GM12874 (cell line): ENCODE results near the gene DPEP3.
A peak's percentile ranks its signal among the peaks of the same experiment; 100 is the strongest.

Experiments
- TF ChIP-seq, protein P1 (sequence below): IDR thresholded peaks from 2 replicates; pipeline ENCODE4 v1.5.1; 2011; ENCODE audit warnings: low read depth, mild to moderate bottlenecking, control low read depth, low read length, moderate library complexity; ENCODE audit not compliant: insufficient read depth

Gene DPEP3

DNA sequence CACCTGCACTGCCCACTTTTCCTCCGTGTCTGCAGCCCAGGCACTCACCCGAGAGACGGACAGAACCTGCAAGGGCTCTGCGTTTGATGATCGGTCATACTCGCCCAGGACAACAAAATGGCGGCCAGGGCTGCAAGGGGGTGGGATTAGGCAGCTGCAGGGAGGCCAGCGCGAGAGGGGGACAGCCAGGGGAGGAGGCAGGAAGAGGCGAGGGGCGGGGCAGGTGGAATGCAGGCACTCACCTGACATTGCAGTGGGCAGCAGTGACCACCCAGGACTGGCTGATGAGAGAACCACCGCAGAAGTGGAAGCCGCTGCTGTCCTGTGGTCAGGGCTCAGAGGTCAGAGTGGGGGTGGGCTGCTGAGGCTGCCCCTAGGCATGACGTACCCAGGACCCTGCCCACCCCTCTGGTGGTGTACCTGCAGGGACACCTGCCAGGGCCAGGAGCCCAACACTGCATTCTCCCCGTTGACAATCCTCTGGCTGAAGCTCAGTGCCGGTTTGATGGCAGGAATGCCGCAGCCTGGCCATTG lies 49.6 kb downstream of the DPEP3 start:
- TF ChIP-seq, protein P1, sequence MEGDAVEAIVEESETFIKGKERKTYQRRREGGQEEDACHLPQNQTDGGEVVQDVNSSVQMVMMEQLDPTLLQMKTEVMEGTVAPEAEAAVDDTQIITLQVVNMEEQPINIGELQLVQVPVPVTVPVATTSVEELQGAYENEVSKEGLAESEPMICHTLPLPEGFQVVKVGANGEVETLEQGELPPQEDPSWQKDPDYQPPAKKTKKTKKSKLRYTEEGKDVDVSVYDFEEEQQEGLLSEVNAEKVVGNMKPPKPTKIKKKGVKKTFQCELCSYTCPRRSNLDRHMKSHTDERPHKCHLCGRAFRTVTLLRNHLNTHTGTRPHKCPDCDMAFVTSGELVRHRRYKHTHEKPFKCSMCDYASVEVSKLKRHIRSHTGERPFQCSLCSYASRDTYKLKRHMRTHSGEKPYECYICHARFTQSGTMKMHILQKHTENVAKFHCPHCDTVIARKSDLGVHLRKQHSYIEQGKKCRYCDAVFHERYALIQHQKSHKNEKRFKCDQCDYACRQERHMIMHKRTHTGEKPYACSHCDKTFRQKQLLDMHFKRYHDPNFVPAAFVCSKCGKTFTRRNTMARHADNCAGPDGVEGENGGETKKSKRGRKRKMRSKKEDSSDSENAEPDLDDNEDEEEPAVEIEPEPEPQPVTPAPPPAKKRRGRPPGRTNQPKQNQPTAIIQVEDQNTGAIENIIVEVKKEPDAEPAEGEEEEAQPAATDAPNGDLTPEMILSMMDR = no peak

DNA sequence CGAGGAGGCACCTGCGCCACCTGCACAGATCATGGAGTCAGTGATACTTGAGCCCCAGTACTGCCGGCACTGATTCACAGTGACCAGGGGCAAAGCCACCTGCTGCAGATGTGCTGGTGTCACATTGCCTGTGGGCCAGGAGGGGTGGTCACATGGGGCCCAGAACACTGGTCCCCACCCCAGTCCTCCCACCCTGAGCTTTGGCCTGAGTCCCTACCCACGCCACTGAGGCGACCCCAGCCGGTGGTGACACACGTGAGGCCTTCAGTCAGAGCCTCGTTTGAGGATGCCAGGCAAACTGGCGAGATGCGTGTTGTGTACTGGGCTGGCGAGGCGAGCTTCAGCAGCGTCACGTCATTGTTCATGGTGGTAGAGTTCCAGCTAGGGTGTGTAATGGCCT lies 50.1 kb downstream of the DPEP3 start:
- TF ChIP-seq, protein P1 = no peak

DNA sequence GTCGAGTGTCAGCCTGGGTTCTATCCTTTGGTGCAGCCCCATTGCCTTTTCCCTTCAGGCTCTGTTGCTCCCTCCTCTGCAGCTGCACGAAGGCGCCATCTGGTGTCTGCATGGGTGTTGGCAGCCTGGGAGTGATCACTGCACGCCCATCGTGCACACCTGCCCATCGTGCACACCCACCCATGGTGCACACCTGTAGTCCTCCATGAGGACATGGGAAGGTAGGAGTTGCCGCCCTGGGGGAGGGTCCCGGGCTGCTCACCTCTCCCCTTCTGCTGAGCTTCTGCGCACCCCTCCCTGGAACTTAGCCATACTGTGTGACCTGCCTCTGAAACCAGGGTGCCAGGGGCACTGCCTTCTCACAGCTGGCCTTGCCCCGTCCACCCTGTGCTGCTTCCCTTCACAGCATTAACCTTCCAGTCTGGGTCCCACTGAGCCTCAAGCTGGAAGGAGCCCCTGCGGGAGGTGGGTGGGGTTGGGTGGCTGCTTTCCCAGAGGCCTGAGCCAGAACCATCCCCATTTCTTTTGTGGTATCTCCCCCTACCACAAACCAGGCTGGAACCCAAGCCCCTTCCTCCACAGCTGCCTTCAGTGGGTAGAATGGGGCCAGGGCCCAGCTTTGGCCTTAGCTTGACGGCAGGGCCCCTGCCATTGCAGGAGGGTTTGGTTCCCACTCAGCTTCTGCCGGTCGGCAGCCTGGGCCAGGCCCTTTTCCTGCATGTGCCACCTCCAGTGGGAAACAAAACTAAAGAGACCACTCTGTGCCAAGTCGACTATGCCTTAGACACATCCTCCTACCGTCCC lies 51.5 kb downstream of the DPEP3 start:
- TF ChIP-seq, protein P1 = peak; percentile 94

DNA sequence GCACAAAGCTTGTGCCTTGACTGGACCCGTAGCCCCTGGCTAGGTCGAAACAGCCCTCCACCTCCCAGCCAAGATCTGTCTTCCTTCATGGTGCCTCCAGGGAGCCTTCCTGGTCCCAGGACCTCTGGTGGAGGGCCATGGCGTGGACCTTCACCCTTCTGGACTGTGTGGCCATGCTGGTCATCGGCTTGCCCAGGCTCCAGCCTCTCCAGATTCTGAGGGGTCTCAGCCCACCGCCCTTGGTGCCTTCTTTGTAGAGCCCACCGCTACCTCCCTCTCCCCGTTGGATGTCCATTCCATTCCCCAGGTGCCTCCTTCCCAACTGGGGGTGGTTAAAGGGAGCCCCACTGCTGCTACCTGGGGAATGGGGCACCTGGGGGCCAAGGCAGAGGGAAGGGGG lies 52.2 kb downstream of the DPEP3 start:
- TF ChIP-seq, protein P1 = no peak

DNA sequence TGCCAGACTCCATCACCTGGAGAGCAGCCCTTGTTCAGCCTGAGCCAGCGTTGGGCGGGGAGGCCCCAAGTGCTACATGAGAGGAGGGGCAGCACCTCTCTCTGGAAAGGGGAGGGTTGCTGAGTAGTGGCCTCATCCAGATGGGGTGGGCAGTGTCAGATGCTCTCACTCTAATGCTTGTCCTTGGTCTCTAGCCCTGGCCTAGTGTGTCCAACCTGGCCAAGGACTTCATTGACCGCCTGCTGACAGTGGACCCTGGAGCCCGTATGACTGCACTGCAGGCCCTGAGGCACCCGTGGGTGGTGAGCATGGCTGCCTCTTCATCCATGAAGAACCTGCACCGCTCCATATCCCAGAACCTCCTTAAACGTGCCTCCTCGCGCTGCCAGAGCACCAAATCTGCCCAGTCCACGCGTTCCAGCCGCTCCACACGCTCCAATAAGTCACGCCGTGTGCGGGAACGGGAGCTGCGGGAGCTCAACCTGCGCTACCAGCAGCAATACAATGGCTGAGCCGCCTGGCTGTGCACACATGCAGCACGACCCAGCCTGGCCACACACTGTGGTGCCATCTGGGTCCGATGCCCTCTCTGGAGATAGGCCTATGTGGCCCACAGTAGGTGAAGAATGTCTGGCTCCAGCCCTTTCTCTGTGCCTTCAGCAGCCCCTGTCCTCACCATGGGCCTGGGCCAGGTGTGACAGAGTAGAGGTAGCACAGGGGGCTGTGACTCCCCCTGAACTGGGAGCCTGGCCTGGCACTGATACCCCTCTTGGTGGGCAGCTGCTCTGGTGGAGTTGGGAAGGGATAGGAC lies 53.0 kb downstream of the DPEP3 start:
- TF ChIP-seq, protein P1 = no peak

DNA sequence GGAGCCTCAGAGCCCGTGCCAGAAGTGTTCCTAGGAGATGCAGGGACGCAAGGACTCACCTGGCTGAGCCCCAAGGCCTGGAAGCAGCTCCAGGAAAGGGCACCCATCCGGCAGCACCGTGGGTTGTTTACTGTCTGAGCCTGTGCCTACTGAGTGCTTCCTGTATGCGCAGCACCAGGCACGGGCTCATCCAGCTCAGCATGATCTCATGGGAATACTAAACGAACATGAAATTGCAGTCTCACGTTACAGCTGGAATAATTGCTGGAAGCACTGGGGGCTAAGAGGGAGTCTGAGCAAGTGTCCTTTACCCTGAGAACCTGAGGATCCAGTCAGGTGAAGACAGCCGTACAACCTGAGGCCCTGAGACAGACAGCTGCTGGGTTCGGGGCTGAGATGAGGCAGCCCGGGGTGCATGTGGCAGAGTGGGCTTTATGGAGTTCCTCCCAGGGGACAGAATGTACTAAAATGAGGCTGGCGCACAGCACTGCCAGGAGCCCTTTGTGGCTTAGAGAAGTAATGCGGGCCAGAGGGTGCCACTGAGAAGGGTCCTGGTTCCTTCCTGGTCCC lies 54.0 kb downstream of the DPEP3 start:
- TF ChIP-seq, protein P1 = no peak
